NT2/D1 (cell line): ENCODE data around the gene DTD1.

Experiments used
- DNase-seq: peaks from one replicate; pipeline ENCODE4 v3.0.0-alpha.2; 2011; ENCODE audit warnings: low read depth, low spot score
- H3K27me3 ChIP-seq: 2 replicates; pipeline ENCODE4 v1.6.0; 2011; ENCODE audit warnings: mild to moderate bottlenecking; ENCODE audit not compliant: insufficient read length, insufficient read depth
- H3K36me3 ChIP-seq: 2 replicates; pipeline ENCODE4 v1.6.1; 2011; ENCODE audit warnings: mild to moderate bottlenecking, low read length, mixed read lengths; ENCODE audit not compliant: insufficient read depth, insufficient read length
- H3K4me1 ChIP-seq: 2 replicates; pipeline ENCODE4 v1.5.1; 2011; ENCODE audit not compliant: insufficient read depth, insufficient read length
- H3K4me3 ChIP-seq: 2 replicates; pipeline ENCODE4 v1.5.1; 2011; ENCODE audit warnings: low read depth; ENCODE audit not compliant: insufficient read length
- H3K9ac ChIP-seq: 2 replicates; pipeline ENCODE4 v1.6.0; 2011; ENCODE audit warnings: low read depth; ENCODE audit not compliant: insufficient read length
- H3K9me3 ChIP-seq: 2 replicates; pipeline ENCODE4 v1.5.1; 2011; ENCODE audit warnings: mild to moderate bottlenecking, low read length; ENCODE audit not compliant: insufficient read depth
- SUZ12 ChIP-seq: IDR thresholded peaks from 2 replicates; pipeline ENCODE4 v1.6.1; 2011; ENCODE audit not compliant: insufficient read length, insufficient read depth; ENCODE audit errors: extremely low read depth
- YY1 ChIP-seq: IDR thresholded peaks from 2 replicates; pipeline ENCODE4 v1.6.1; 2011; ENCODE audit not compliant: insufficient read length, insufficient read depth
- ZNF274 ChIP-seq: IDR thresholded peaks from 2 replicates; pipeline ENCODE4 v1.6.1; 2011; ENCODE audit warnings: mild to moderate bottlenecking, low read depth, low read length

The DTD1 gene

GRCh38 chr20:18796282-18796833 is 208.5 kb downstream of the DTD1 start:
- H3K27me3 ChIP-seq: no peaks in the 10 kb centered on the region
- DNase-seq: no peak
- H3K9me3 ChIP-seq: peaks cover 9% of the 10 kb centered on the region; the same call in 1 of the 2 replicates
- TF ChIP-seq ZNF274 (no peak), SUZ12 (no peak), YY1 (no peak)
- H3K36me3 ChIP-seq: no peaks in the 10 kb centered on the region
- H3K4me3 ChIP-seq: no peak overlapping the region
- H3K9ac ChIP-seq: no peak overlapping the region
- no peaks in the 10 kb centered on the region for H3K4me1 ChIP-seq

GRCh38 chr20:18801516-18801915 is 213.7 kb downstream of the DTD1 start:
- DNase-seq: no peak
- Histone ChIP-seq H3K27me3 (no peaks in the 10 kb centered on the region), H3K9me3 (peaks cover 3% of the 10 kb centered on the region; the same call in 1 of the 2 replicates), H3K4me3 (no peak overlapping the region), H3K36me3 (no peaks in the 10 kb centered on the region), H3K4me1 (no peaks in the 10 kb centered on the region), H3K9ac (no peak overlapping the region)
- TF ChIP-seq YY1 (no peak), SUZ12 (no peak), ZNF274 (no peak)

- Histone ChIP-seq H3K27me3 (no peaks in the 10 kb centered on the region), H3K9ac (no peak overlapping the region), H3K4me1 (no peaks in the 10 kb centered on the region), H3K4me3 (no peak overlapping the region), H3K9me3 (no peaks in the 10 kb centered on the region), H3K36me3 (no peaks in the 10 kb centered on the region)
- DNase-seq: no peak
- TF ChIP-seq YY1 (no peak), ZNF274 (no peak), SUZ12 (no peak)
Observed at GRCh38 chr20:18802012-18802634, 214.3 kb downstream of the DTD1 start.

GRCh38 chr20:18805881-18806280 is 218.0 kb downstream of the DTD1 start:
- TF ChIP-seq SUZ12 (no peak), YY1 (no peak), ZNF274 (no peak)
- H3K9me3 ChIP-seq: no peaks in the 10 kb centered on the region
- no peaks in the 10 kb centered on the region for H3K4me1 ChIP-seq
- no peaks in the 10 kb centered on the region for H3K36me3 ChIP-seq
- no peaks in the 10 kb centered on the region for H3K27me3 ChIP-seq
- no peak overlapping the region for H3K9ac ChIP-seq
- no peak overlapping the region for H3K4me3 ChIP-seq
- DNase-seq: no peak

- Histone ChIP-seq H3K4me1 (no peaks in the 10 kb centered on the region), H3K4me3 (no peak overlapping the region), H3K9me3 (no peaks in the 10 kb centered on the region), H3K27me3 (no peaks in the 10 kb centered on the region), H3K36me3 (no peaks in the 10 kb centered on the region), H3K9ac (no peak overlapping the region)
- DNase-seq: no peak
- no peak for TF ChIP-seq YY1
- no peak for TF ChIP-seq ZNF274
- no peak for TF ChIP-seq SUZ12
Observed at GRCh38 chr20:18808712-18809111, 220.9 kb downstream of the DTD1 start.

- Histone ChIP-seq H3K9me3 (no peaks in the 10 kb centered on the region), H3K4me3 (no peak overlapping the region), H3K9ac (no peak overlapping the region), H3K27me3 (no peaks in the 10 kb centered on the region), H3K4me1 (no peaks in the 10 kb centered on the region), H3K36me3 (no peaks in the 10 kb centered on the region)
- TF ChIP-seq YY1 (no peak), SUZ12 (no peak), ZNF274 (no peak)
- no peak for DNase-seq
Observed at GRCh38 chr20:18811186-18811585, 223.3 kb downstream of the DTD1 start.

- H3K9me3 ChIP-seq: no peaks in the 10 kb centered on the region
- H3K9ac ChIP-seq: no peak overlapping the region
- no peak overlapping the region for H3K4me3 ChIP-seq
- no peaks in the 10 kb centered on the region for H3K36me3 ChIP-seq
- no peaks in the 10 kb centered on the region for H3K4me1 ChIP-seq
- no peaks in the 10 kb centered on the region for H3K27me3 ChIP-seq
- no peak for DNase-seq
- TF ChIP-seq YY1 (no peak), SUZ12 (no peak), ZNF274 (no peak)
Observed at GRCh38 chr20:18811904-18812303, 224.1 kb downstream of the DTD1 start.
